A549 (cell line): ENCODE data around the gene DCXR.

Experiments used
- BCL3 ChIP-seq: fragments of >200 bp; sonication (Bioruptor Twin); formaldehyde crosslinking; IDR thresholded peaks from 3 replicates; pipeline ENCODE4 v1.6.1; 2016
- CBX2 ChIP-seq: fragments of 200-600 bp; sonication (generic); IDR thresholded peaks from 2 replicates; pipeline ENCODE4 v1.6.1; 2016; ENCODE audit warnings: low read depth, mild to moderate bottlenecking, borderline replicate concordance
- CEBPB ChIP-seq, 2 experiments: fragments of >200 bp in 1 of 2; sonication (Bioruptor Twin) in 1 of 2; formaldehyde crosslinking in 1 of 2; IDR thresholded peaks; 2 replicates each; pipeline ENCODE4 v1.6.1; 2012 to 2016
- CHD4 ChIP-seq: fragments of 200-600 bp; sonication (generic); IDR thresholded peaks from 2 replicates; pipeline ENCODE4 v1.6.1; 2016; ENCODE audit warnings: antibody characterized with exemption, mild to moderate bottlenecking, borderline replicate concordance
- CTCF ChIP-seq: fragments of >200 bp; sonication (Bioruptor Twin); formaldehyde crosslinking; IDR thresholded peaks from 3 replicates; pipeline ENCODE4 v1.5.1; 2016
- EP300 ChIP-seq, 2 experiments: fragments of >200 bp; sonication (Bioruptor Twin); formaldehyde crosslinking; IDR thresholded peaks; 2 replicates in 1 of 2; 3 replicates in 1 of 2; pipeline ENCODE4 v1.6.1; 2016 to 2017
- NFE2L2 ChIP-seq: fragments of 150-350 bp; conservative IDR thresholded peaks from 2 replicates; pipeline ENCODE4 v1.6.1; 2014; ENCODE audit warnings: low read length
- RNF2 ChIP-seq: fragments of 200-600 bp; sonication (generic); IDR thresholded peaks from 2 replicates; pipeline ENCODE4 v1.6.1; 2016; ENCODE audit warnings: low read depth, mild to moderate bottlenecking, antibody characterized with exemption, moderate library complexity, borderline replicate concordance
- TF ChIP-seq, protein P1 (sequence below): IDR thresholded peaks from 2 replicates; pipeline ENCODE4 v1.6.1; 2012

- TF ChIP-seq CTCF (no peak), EP300 (IDR thresholded peaks at IDR 0.05) (no peak), RNF2 (no peak), CEBPB (IDR thresholded peaks at IDR 0.05) (no peak), NFE2L2 (no peak), BCL3 (no peak), CBX2 (no peak), CHD4 (no peak)
- TF ChIP-seq, protein P1, sequence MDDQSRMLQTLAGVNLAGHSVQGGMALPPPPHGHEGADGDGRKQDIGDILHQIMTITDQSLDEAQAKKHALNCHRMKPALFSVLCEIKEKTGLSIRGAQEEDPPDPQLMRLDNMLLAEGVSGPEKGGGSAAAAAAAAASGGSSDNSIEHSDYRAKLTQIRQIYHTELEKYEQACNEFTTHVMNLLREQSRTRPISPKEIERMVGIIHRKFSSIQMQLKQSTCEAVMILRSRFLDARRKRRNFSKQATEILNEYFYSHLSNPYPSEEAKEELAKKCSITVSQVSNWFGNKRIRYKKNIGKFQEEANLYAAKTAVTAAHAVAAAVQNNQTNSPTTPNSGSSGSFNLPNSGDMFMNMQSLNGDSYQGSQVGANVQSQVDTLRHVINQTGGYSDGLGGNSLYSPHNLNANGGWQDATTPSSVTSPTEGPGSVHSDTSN = no peak
Observed at GRCh38 chr17:82020572-82021106, 16.9 kb downstream of the DCXR start.
